ENCODE results near the gene FAM3A.

DNA sequence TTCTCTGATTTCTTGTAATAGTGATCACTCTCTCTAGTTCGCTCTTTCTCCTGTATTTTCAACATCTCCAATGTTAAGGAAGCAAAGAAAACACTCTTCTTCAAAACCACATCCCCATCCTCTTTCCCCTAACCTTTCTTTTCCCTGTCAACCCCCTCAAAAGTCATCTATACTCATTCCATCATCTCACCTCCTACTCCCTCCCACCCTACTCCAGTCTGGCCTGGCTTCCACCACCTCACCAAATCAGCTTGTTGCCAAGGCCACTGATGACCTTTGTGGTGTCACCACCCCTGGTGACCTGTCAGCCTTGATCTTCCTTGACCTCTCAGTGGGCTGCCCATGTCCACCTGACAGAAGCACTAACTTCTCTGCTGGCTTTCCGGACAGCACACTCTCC, 2.3 kb downstream of the FAM3A start:
- TF ChIP-seq, protein P1, sequence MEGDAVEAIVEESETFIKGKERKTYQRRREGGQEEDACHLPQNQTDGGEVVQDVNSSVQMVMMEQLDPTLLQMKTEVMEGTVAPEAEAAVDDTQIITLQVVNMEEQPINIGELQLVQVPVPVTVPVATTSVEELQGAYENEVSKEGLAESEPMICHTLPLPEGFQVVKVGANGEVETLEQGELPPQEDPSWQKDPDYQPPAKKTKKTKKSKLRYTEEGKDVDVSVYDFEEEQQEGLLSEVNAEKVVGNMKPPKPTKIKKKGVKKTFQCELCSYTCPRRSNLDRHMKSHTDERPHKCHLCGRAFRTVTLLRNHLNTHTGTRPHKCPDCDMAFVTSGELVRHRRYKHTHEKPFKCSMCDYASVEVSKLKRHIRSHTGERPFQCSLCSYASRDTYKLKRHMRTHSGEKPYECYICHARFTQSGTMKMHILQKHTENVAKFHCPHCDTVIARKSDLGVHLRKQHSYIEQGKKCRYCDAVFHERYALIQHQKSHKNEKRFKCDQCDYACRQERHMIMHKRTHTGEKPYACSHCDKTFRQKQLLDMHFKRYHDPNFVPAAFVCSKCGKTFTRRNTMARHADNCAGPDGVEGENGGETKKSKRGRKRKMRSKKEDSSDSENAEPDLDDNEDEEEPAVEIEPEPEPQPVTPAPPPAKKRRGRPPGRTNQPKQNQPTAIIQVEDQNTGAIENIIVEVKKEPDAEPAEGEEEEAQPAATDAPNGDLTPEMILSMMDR (conservative IDR thresholded peaks at IDR 0.05; ENCODE audit: low read depth, low read length), result no peak
- no peak for TF ChIP-seq EZH2 (IDR thresholded peaks at IDR 0.05; ENCODE audit: borderline replicate concordance, low read depth, low read length, poor library complexity, severe bottlenecking)

All from A673 (cell line).